ENCODE measurements around the gene LAIR1.

DNA sequence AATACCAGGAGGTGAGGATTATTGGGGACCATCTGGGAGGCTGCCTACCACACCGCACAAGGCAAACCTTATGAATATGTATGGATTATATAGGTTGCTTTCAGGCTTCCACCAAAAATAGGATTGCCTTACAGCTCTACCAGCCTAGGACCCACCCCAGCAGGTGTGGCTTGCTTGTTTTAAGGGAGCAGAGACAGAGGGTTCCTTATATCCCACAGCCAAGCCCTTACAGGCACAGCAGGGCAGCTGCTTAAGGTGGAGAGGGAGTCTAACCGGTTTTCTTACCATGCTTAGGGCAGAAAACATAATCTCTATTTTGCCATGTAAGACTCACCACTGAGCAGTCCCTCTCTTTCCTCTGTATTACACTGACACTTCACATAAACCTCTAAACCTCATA lies 34.5 kb upstream of the LAIR1 start:
- TF ChIP-seq EZH2 (IDR thresholded peaks at IDR 0.05; ENCODE audit: insufficient read depth, poor library complexity, severe bottlenecking) = no peak
- no peak for TF ChIP-seq EZH2phosphoT487 (IDR thresholded peaks at IDR 0.05; ENCODE audit: insufficient read depth, low read depth)
